ENCODE data around the gene PRELID2. TPM values are rescaled to one million over a fixed set of nuclear protein-coding genes. Genes with fewer than 3 reads are reported as not detected.

Gene PRELID2
- total and polyA plus RNA-seq, 10 donors, result 1.4 to 10.0 (median 5.5) TPM

DNA sequence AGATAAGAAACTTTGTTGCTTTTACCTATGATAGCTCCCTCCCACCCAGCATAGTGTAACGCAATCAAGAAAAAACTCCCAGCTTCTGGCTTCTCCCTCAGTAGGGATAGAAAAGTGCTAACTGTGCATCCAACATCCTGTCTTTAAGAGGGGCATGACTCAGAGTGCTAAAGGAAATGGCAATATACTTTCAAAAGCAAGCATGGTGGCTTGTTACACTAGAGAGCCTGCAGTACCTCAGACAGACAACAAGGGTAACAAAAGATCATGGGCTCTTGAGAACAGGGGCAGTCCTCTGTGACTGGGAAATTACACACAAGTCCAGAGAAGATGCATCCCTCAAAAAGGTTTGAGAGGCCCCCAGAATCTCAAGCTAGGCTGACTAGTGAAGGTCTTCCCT is 37.8 kb downstream of the PRELID2 start:
- intact Hi-C loops (cut with DNase I; ENCODE audit: low total_unique reads), result no loop called here

GRCh38 chr5:145796318-145796717 is 38.8 kb downstream of the PRELID2 start:
- Histone ChIP-seq H3K9me3 (peaks cover 0 to 6% (median 0%) of the 10 kb centered on the region in 8 donors), H3K4me3 (no peak overlapping the region), H3K36me3 (peaks cover 0 to 4% (median 0%) of the 10 kb centered on the region in 6 donors), H3K27me3 (replicated peaks in 1 of 7) (no peaks in the 10 kb centered on the region), H3K4me1 (peaks cover 0 to 3% (median 0%) of the 10 kb centered on the region in 6 donors), H3K27ac (no peak overlapping the region)
- intact Hi-C loops (cut with DNase I; ENCODE audit: low total_unique reads), result no loop called here
- WGBS, 5 donors, result 82 to 98% (median 87%) methylated on average over 2 of the region's 2 CpGs
- TF ChIP-seq CTCF (IDR thresholded peaks at IDR 0.05 in 8 of 11, conservative IDR thresholded peaks at IDR 0.05 in 3 of 11), result no peak
- no peak for TF ChIP-seq POLR2A (IDR thresholded peaks at IDR 0.05)
- TF ChIP-seq POLR2AphosphoS5 (IDR thresholded peaks at IDR 0.05), result no peak
- DNase-seq, result no peak

More for the DNA sequence above, 37.8 kb downstream of the PRELID2 start:
- peaks cover 0 to 3% (median 0%) of the 10 kb centered on the region in 6 donors for H3K4me1 ChIP-seq
- no peaks in the 10 kb centered on the region for H3K27me3 ChIP-seq (replicated peaks in 1 of 7)
- no peak for TF ChIP-seq CTCF (IDR thresholded peaks at IDR 0.05 in 8 of 11, conservative IDR thresholded peaks at IDR 0.05 in 3 of 11)
- TF ChIP-seq POLR2AphosphoS5 (IDR thresholded peaks at IDR 0.05), result peak in 1 of 3 donors; percentile 23
- DNase-seq, result no peak
- WGBS, 5 donors, result 65 to 80% (median 69%) methylated on average over 1 of the region's 1 CpG
- H3K27ac ChIP-seq, result no peak overlapping the region
- H3K36me3 ChIP-seq, result peaks cover 0 to 4% (median 0%) of the 10 kb centered on the region in 6 donors
- peaks cover 0 to 6% (median 0%) of the 10 kb centered on the region in 8 donors for H3K9me3 ChIP-seq
- no peak overlapping the region for H3K4me3 ChIP-seq

GRCh38 chr5:145793574-145793973 is 41.6 kb downstream of the PRELID2 start:
- H3K4me3 ChIP-seq, result no peak overlapping the region
- H3K27me3 ChIP-seq (replicated peaks in 1 of 7), result no peaks in the 10 kb centered on the region
- H3K27ac ChIP-seq, result peak overlapping the region in 2 of 8 donors; percentile 13 to 24
- DNase-seq, result no peak
- peaks cover 0 to 3% (median 0%) of the 10 kb centered on the region in 6 donors for H3K4me1 ChIP-seq
- H3K9me3 ChIP-seq, result peaks cover 0 to 4% (median 0%) of the 10 kb centered on the region in 8 donors
- 60 to 86% (median 69%) methylated on average over 2 of the region's 2 CpGs for WGBS, 5 donors
- no peak for TF ChIP-seq CTCF (IDR thresholded peaks at IDR 0.05 in 8 of 11, conservative IDR thresholded peaks at IDR 0.05 in 3 of 11)
- peaks cover 0 to 4% (median 0%) of the 10 kb centered on the region in 6 donors for H3K36me3 ChIP-seq
- intact Hi-C loops (cut with DNase I; ENCODE audit: low total_unique reads), result no loop called here

DNA sequence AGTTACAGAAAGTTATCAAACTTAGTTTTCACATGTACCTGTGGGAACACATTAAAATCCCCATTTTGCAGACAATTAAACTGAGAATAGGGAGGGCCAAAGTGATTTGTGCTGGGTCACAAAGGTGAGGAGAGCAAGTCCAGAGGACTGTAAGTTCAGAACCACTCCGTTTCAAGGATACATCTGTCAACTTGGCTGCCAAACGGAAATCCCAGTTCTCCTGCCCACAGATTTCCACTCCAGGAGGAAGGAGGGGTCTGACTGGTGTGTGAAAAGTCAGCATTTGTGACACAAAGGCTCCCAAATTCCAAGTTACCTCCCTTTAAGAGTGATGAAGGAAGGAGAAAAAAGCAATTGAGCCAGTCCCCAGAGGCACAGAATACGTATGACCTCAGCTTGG is 42.3 kb downstream of the PRELID2 start:
- Histone ChIP-seq H3K9me3 (no peaks in the 10 kb centered on the region), H3K27ac (peak overlapping the region in 2 of 8 donors; percentile 13 to 24), H3K36me3 (peaks cover 0 to 4% (median 0%) of the 10 kb centered on the region in 6 donors), H3K27me3 (replicated peaks in 1 of 7) (no peaks in the 10 kb centered on the region), H3K4me1 (peaks cover 0 to 3% (median 0%) of the 10 kb centered on the region in 6 donors), H3K4me3 (no peak overlapping the region)
- intact Hi-C loops (cut with DNase I; ENCODE audit: low total_unique reads), result no loop called here
- DNase-seq, result no peak
- 41 to 76% (median 65%) methylated on average over 3 of the region's 3 CpGs for WGBS, 5 donors
- TF ChIP-seq POLR2AphosphoS5 (IDR thresholded peaks at IDR 0.05), result no peak
- no peak for TF ChIP-seq CTCF (IDR thresholded peaks at IDR 0.05 in 8 of 11, conservative IDR thresholded peaks at IDR 0.05 in 3 of 11)
- no peak for TF ChIP-seq POLR2A (IDR thresholded peaks at IDR 0.05)
